Activated CD4-positive, alpha-beta T cell treated with anti-CD3 and anti-CD28 coated beads for 48 hours (primary cell): ENCODE results near the gene ADAMTS19.

Source experiments
- DNase-seq: peaks from one replicate; pipeline ENCODE4 v3.0.0-alpha.2; 2020

The ADAMTS19 gene

GRCh38 chr5:129770024-129770820, 310.1 kb downstream of the ADAMTS19 start:
- no peak for DNase-seq

- DNase-seq, result peak; percentile 59
Measured at GRCh38 chr5:129771058-129771838, 311.1 kb downstream of the ADAMTS19 start.

- DNase-seq, result no peak
Measured at GRCh38 chr5:129773376-129773775, 313.3 kb downstream of the ADAMTS19 start.

GRCh38 chr5:129781594-129781993, 321.5 kb downstream of the ADAMTS19 start:
- no peak for DNase-seq
